Measurements from ENCODE around the gene C10orf120. TPM values are rescaled to one million over a fixed set of nuclear protein-coding genes. Genes with fewer than 3 reads are reported as not detected.

C10orf120 gene
- total RNA-seq = not detected in 2 replicates
- polyA plus RNA-seq (2012) = not detected

- no peak for DNase-seq (ENCODE audit: low read depth)
Observed at GRCh38 chr10:122699796-122700455, at the start of gene C10orf120. Gene C10orf120 (minus strand): TSS chr10:122699846. CDS start chr10:122699790, 56 bp downstream.

- no peak for DNase-seq (ENCODE audit: low read depth)
Observed at GRCh38 chr10:122748496-122748895, 48.9 kb upstream of the C10orf120 start.

- no peak for DNase-seq (ENCODE audit: low read depth)
Observed at GRCh38 chr10:122746408-122746807, 46.8 kb upstream of the C10orf120 start.

DNA sequence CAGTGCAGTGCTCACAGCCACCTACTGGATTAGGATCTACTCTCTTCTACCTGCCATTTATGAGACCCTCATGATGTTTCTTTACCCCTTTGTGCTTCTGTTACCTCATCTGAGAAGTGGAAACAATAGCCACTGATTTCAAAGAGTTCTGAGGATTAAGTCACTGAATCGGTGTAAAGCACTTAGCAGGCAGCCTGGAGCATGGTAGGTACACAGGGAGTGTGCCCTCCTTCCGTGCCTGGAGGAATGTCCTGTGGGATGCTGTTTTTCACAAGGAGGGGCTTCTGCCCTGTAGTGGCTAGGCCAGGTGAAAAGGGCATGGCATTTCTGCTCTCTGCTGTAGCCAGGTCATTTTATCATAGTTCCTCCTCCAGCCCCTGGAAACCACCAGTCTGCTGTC lies 44.6 kb upstream of the C10orf120 start:
- no peak for DNase-seq (ENCODE audit: low read depth)

- DNase-seq (ENCODE audit: low read depth) = no peak
Observed at GRCh38 chr10:122740640-122741039, 41.0 kb upstream of the C10orf120 start.

- no peak for DNase-seq (ENCODE audit: low read depth)
Observed at GRCh38 chr10:122738031-122738430, 38.4 kb upstream of the C10orf120 start.

DNA sequence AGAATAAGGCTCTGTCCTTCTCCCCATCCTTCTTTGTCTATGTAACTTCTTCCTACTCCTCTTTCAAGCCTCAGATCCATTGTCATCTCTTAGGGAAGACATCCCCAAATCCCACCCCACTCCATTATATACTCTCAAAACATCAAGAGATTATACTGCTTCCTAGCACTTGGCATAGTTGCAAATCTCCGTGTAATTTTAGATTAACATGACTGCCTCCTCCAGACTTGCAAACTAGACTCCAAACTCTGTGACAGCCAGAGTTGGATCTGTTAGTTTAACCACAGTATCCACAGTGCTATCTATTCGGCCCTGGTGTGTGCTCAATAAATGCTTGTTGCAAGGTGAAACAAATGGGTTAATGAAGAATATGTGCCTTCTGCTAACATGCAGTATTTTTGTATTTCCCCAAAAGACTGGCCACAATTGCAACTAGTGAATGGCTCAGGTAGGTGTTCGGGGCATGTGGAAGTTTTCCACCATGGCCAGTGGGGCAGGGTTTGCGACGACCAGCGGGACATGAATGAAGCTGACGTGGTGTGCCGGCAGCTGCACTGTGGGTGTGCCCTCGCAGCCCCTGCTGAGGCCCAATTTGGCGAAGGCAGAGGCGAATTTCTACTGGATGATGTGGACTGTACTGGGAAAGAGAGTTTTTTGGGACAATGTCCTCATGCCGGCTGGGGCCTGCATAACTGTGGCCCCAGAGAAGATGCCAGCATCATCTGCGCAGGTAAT lies 34.5 kb upstream of the C10orf120 start:
- DNase-seq (ENCODE audit: low read depth) = peak; percentile 59

- no peak for DNase-seq (ENCODE audit: low read depth)
Observed at GRCh38 chr10:122733443-122733842, 33.8 kb upstream of the C10orf120 start.

DNA sequence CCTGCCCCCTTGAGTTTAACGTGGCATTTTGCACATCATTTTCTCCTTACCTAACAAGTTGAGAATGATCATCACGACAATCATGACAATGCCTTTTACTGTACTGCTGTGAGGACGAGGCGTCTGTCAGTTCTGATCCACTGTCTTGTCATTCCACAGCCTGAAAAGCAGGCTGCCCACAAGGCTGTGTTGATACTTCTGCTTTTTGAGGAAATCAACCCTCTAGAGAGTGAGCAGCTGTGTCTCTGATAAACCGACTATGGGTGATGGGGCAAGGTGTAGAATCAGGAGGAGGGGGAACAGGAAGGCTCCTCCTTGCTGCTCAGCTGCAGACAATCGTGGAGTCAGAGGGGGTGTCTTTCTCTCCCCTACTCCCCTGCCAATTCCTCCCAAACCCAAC lies 30.6 kb upstream of the C10orf120 start:
- no peak for DNase-seq (ENCODE audit: low read depth)

DNA sequence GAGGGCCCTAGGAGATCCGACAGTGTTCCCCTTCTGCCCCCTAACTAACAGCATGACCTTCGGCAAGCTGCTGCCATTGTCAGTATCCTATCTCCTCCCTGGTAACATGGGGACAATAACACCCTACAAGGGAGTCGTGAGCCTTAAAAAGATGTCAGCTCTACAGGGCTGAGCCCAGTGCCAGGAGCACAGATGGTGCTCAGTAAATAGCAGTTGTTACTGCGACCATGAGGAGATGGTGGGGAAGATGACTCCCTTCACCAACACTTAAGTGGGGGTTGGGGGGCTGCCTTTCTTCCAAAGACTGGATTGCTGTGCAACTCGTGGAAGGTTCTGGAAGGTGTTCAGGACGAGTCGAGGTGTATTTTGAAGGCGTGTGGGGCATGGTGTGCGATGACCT lies 29.5 kb upstream of the C10orf120 start:
- DNase-seq (ENCODE audit: low read depth) = no peak

DNA sequence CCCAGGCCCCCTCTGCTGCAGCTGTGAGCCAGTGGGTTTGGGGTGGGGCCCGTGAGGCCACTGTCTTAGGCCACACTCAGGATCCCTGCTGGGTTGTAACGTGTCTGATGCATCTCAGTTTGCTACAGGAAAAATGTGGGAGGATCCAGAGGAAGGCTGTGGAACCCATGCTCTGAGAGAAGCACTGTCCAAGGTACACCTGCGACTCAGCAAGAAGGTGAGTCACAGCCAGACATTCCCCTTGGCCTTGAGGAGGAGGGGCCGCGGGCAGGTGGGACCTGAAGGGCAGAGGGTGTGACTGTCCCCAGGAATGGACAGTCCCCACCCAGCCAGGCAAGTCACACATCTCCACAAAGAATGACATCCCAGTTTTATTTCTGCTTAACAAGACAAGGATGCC lies 27.8 kb upstream of the C10orf120 start:
- DNase-seq (ENCODE audit: low read depth) = no peak

DNA sequence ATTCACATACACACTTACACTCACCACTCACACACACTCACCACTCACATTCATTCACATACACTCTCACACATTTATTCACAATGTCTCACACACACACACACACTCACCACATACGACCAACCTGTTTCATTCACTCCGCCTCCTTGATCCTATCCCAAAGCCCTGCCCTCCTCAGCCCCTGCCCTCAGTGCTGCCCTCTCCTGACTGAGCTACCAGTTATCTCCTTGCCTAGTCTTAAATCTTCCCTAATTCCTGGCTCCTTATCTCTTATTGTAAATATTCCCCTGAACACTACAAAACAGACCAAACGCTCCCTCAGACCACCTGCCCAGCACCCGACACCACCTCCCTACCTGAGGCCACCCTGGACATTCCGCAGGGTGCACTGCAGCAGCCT lies 26.1 kb upstream of the C10orf120 start:
- no peak for DNase-seq (ENCODE audit: low read depth)

- no peak for DNase-seq (ENCODE audit: low read depth)
Observed at GRCh38 chr10:122725006-122725405, 25.4 kb upstream of the C10orf120 start.

DNA sequence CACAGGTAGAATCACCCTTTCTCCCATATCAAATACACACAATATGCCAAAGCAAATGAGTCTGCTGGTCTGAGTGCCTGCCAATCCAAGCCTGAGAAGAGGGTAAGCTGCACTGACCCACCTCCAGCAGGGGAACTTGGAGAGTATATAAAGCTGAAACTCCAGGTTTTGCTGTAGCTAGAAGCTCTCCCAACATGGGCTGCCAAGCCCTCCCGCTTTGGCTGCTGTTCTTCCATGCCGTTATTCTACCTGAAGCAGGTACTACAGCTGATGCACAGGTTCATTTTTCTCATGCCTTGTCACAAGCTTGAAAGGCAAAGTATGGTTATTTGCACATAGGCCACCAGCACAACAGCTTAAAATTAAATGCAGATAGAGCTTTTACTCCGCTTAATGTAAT lies 21.5 kb upstream of the C10orf120 start:
- DNase-seq (ENCODE audit: low read depth) = no peak

DNA sequence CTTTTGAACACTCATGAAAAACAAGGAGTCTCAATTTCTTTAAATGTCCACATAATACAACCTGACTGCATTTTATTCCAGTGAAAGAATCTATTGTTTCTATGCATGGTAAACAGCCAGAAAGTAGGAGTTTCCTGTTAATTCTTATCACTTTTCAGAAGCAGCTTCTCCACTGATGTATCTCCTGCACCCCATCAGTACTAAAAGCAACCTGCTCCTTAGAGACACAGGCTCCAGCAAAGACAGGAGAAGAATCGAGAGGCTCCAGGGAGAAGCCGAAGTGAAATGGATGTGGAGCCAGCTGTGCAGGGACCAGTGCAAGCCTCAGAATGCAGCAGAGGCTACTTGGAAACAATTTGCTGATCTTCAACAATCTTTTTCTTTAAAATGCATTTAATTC lies 16.4 kb upstream of the C10orf120 start:
- DNase-seq (ENCODE audit: low read depth) = no peak

DNA sequence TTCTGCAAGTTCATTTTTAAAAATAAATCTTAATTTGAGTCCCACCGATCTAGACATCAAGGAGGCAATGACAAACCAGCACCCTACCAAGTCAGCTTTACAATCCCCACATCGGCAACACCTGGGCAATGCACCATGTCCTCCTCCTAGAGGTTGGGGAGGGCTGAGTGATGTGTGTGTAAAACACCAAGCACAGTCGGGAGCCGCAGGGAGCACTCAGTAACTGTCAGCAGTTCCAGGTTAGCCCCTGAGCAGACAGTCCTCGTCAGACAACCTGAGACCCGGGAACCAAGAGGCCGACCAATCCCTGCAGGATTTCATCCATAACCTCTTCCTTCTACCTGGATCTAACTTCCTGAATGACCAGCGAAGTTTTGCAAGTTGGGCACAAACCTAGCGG lies 15.9 kb upstream of the C10orf120 start:
- no peak for DNase-seq (ENCODE audit: low read depth)

DNA sequence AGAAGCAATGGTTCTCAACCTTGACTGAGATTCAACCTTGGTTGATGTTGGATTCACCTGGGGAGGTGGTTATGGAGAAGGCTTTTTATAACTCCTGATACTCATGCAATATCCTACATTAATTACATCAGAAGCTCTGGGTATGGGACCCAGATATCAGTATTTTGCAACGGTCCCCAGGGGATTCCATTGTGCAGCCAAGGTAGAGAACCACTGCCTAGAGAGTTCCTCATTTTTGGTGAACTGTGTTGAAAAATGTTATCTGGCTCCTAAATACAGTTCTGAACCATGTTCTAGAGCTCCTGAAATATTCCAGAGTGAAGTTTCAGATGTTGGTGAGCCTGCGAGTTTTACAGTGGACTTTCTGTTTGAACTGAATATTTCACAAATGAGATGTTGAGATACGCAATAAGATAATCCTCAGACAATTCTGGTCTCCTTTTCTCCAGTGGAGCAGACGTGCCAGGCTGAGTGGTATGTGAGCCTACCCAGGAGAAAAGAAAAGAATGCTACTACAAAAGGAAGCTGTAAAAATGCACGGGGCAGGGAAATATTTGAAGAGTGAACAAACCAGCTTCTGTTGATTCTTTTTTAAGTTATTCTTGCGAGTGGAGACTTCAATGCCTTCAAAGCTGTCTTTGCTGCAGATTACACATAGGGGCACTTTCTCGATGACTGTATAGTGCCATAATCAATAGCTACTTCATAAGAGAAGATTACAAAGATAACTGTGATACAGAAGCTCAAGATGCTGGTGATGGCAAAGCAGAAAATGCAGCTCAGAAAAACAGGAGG lies 13.6 kb upstream of the C10orf120 start:
- DNase-seq (ENCODE audit: low read depth) = no peak

DNA sequence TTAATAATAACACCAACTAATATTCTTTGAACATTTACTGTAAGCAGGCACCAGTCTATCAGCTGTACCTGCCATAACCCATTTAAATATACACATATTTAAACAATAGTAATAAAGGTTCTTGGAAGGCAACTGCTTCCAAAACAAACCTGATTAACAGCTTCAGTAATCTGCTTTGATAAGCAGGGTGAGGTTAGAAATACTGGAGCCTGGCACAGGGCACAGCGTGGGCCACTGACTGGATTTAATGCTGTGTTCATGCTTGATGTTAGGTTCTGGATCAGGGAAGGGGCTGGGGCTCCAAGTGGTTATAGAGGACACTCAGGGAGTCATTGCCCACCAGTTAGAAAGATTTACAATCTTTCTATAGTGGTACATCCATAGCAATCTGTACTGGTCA lies 10.9 kb upstream of the C10orf120 start:
- DNase-seq (ENCODE audit: low read depth) = no peak

GRCh38 chr10:122709971-122710370 lies 10.3 kb upstream of the C10orf120 start:
- DNase-seq (ENCODE audit: low read depth) = no peak

DNA sequence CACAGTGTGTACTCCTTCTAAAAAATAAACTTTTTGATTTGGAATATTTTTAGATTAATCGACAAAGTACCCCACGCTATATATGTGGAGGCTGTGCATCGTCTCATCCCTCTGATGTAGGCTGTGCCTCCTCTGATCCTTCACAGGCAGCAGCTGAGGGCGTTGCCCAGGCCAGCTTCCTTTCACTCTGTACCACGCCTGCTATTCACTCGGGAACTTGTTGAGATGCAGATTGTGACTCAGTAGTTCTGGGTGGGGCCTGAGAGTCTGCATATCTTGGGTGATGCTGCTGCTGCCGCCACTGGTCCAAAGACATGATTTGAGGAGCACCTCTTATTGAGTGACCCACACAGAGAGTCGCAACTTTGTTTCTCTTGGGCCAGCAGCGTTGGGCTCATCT lies 7.9 kb upstream of the C10orf120 start:
- no peak for DNase-seq (ENCODE audit: low read depth)

- no peak for DNase-seq (ENCODE audit: low read depth)
Observed at GRCh38 chr10:122706947-122707346, 7.3 kb upstream of the C10orf120 start.

- DNase-seq (ENCODE audit: low read depth) = no peak
Observed at GRCh38 chr10:122706467-122706866, 6.8 kb upstream of the C10orf120 start.
